ENCODE measurements around the gene FOXP1. TPM values are rescaled to one million over a fixed set of nuclear protein-coding genes. Genes with fewer than 3 reads are reported as not detected.

Gene FOXP1
- total RNA-seq, 1 experiment from 2014 or later, result 75.3 TPM

DNA sequence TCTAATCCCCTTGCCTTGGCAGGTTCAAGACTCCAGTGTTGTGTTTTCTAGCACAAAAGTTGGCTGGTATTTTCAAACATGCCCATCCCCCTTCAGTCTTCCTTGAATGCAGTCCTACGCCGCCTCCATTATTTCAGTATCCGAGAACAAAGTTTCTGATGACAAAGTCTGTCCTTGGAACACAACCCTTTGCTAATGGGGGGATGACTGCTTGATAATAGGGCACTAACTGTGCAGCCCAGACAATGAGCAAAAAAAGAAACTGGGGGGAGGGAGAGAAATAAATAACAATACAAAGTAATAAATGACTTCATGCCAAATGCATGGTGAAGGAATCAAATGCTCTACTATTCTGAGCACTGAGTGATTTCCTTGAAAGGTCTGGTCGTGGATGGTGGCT is 310.1 kb downstream of the FOXP1 start:
- H3K9ac ChIP-seq (ENCODE audit: extremely low read depth, insufficient read length, low read length), result no peak overlapping the region
- Mint-ChIP-seq H3K9me3 (no peaks in the 10 kb centered on the region), H3K36me3 (ENCODE audit: insufficient read depth in 1 of 3, low read depth in 3 of 3) (peaks cover 0 to 2% (median 0%) of the 10 kb centered on the region in 3 experiments; a peak in 2 of 7 replicates), H3K27ac (peak overlapping the region in 1 of 3 experiments; percentile 79; a peak in 1 of 7 replicates), H3K4me1 (peaks cover 5 to 10% of the 10 kb centered on the region in 2 experiments), H3K4me3 (no peak overlapping the region), H3K27me3 (ENCODE audit: low read depth) (no peaks in the 10 kb centered on the region)
- H3K4ac ChIP-seq (ENCODE audit: low read depth, low read length), result no peak overlapping the region
- DNase-seq, result no peak
- H2BK15ac ChIP-seq (ENCODE audit: low read depth, low read length), result no peak overlapping the region
- no peak overlapping the region for H4K8ac ChIP-seq (replicated peaks; ENCODE audit: insufficient read length, low read depth, low read length)
- no peaks in the 10 kb centered on the region for H4K20me1 ChIP-seq (ENCODE audit: control insufficient read depth, insufficient read depth, insufficient read length)
- no peaks in the 10 kb centered on the region for H3K79me1 ChIP-seq (ENCODE audit: insufficient read depth, low read depth, low read length, poor library complexity, severe bottlenecking)
- WGBS (ENCODE audit: extremely low coverage, insufficient read length, low lambda C conversion rate), result no CpG with 5 or more reads among the region's 4 CpGs
- H3K4me2 ChIP-seq (ENCODE audit: insufficient read depth, insufficient read length, low read length), result no peak overlapping the region
- no peaks in the 10 kb centered on the region for H3K9me3 ChIP-seq (ENCODE audit: control insufficient read depth, low read depth, low read length)
- H3K79me2 ChIP-seq (ENCODE audit: insufficient read depth, low read length), result no peaks in the 10 kb centered on the region
- H2BK5ac ChIP-seq (ENCODE audit: insufficient read length, low read length), result no peak overlapping the region
- no peak overlapping the region for H4K5ac ChIP-seq (ENCODE audit: insufficient read length, low read depth, low read length)
- TF ChIP-seq, protein P1, sequence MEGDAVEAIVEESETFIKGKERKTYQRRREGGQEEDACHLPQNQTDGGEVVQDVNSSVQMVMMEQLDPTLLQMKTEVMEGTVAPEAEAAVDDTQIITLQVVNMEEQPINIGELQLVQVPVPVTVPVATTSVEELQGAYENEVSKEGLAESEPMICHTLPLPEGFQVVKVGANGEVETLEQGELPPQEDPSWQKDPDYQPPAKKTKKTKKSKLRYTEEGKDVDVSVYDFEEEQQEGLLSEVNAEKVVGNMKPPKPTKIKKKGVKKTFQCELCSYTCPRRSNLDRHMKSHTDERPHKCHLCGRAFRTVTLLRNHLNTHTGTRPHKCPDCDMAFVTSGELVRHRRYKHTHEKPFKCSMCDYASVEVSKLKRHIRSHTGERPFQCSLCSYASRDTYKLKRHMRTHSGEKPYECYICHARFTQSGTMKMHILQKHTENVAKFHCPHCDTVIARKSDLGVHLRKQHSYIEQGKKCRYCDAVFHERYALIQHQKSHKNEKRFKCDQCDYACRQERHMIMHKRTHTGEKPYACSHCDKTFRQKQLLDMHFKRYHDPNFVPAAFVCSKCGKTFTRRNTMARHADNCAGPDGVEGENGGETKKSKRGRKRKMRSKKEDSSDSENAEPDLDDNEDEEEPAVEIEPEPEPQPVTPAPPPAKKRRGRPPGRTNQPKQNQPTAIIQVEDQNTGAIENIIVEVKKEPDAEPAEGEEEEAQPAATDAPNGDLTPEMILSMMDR (conservative IDR thresholded peaks at IDR 0.05), result no peak
- no peak overlapping the region for H3K23ac ChIP-seq (ENCODE audit: insufficient read length, low read depth, low read length)
- H3T11ph ChIP-seq (ENCODE audit: low read length), result no peak overlapping the region
- no peak overlapping the region for H2BK12ac ChIP-seq (ENCODE audit: insufficient read length, low read depth, low read length)
- no peak overlapping the region for H2BK20ac ChIP-seq (ENCODE audit: low read depth, low read length, poor library complexity, severe bottlenecking)
- no peak overlapping the region for H4K91ac ChIP-seq (ENCODE audit: insufficient read length, low read depth, low read length)
- no peak overlapping the region for H3K56ac ChIP-seq (ENCODE audit: insufficient read length, low read depth, low read length)
- H2AK5ac ChIP-seq (ENCODE audit: insufficient read length, low read length), result no peak overlapping the region
- H3K23me2 ChIP-seq (ENCODE audit: insufficient read length, low read depth, low read length, poor library complexity, severe bottlenecking), result no peaks in the 10 kb centered on the region
- no peaks in the 10 kb centered on the region for H3K27me3 ChIP-seq (ENCODE audit: insufficient read depth, low read length)
- H3K27ac ChIP-seq (ENCODE audit: insufficient read length, low read depth, low read length), result no peak overlapping the region
- H3K14ac ChIP-seq (ENCODE audit: insufficient read depth, low read length), result no peak overlapping the region
- no peak overlapping the region for H2BK120ac ChIP-seq (ENCODE audit: low read depth, low read length, poor library complexity, severe bottlenecking)
- H2AFZ ChIP-seq (ENCODE audit: low read length), result no peak overlapping the region
- no peak overlapping the region for H3K18ac ChIP-seq (ENCODE audit: insufficient read length, low read depth, low read length)
- no peaks in the 10 kb centered on the region for H3K4me1 ChIP-seq (ENCODE audit: insufficient read depth, low read length)

Measured in H9 (cell line).